ENCODE results near the gene STOM. TPM values are rescaled to one million over a fixed set of nuclear protein-coding genes. Genes with fewer than 3 reads are reported as not detected.

STOM gene
- polyA plus RNA-seq, 4 donors: 66.5 to 81.6 (median 73.0) TPM

DNA sequence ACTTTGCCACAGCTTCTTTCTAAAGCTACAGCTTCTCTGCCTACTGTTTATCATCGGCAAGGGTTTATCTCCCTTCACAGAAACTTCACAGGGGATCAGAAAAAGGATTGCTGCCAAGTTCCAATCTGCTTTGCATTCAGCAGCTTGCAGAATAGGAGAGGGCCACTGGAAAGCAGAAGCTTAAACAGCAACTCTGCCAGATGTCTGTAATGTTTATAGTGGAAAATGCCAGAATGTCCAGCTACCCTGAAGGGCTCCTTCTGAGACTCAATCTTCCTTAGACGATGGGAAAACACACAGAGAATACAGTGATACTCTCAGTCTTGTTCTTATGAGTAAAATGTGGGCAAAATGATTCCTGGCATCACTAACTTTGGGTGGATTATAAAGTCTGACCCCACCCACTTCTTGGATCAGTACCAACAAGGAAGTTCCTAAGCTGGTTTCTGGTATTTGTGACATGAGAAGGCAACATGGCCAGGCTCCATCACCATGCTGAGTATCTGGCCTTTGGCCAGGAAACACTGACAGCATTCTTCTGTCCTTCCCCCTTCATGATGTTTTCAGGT, 19.0 kb downstream of the STOM start:
- DNase-seq (ENCODE audit: low read depth in 4 of 4, low spot score in 2 of 4): no peak

DNA sequence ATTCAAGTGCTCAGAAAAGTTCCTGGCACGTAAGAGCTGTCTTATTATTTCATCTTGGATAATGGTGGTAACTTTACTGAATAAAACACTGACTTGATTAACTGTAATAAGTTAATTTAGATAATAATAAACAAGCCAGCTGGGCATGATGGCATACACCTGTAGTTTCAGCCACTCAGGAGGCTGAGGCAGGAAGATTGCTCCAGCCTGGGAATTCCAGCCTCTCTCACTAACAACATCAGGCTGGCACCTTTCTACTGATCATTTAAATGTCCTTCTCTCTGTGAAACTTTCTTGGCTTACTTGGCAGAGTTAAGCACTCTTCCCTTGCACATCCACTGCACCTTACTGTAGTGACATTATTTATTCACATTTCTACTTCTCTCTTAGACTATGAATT, 20.0 kb downstream of the STOM start:
- no peak for DNase-seq (ENCODE audit: low read depth in 4 of 4, low spot score in 2 of 4)

DNA sequence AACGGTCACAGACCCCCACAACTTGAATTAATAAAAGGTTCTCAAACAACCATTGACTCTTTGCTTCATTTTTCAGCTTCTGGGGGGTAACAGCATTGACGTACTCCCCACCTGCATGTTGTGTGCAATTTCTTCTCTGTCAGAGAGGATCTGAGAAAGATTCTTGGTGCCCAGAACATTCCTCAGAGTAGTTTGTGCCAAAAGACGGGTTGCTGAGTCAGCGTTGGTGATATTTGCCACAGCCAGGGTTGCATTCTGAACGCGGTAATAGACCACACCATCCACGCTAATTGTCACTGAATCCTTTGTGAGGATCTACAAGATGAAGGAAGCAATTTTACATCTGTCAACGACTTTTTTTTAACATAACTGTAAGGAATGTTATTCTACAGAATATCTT, 21.0 kb downstream of the STOM start:
- DNase-seq (ENCODE audit: low read depth in 4 of 4, low spot score in 2 of 4): no peak

- no peak for DNase-seq (ENCODE audit: low read depth in 4 of 4, low spot score in 2 of 4)
Measured at GRCh38 chr9:121348221-121348620, 21.8 kb downstream of the STOM start.

DNA sequence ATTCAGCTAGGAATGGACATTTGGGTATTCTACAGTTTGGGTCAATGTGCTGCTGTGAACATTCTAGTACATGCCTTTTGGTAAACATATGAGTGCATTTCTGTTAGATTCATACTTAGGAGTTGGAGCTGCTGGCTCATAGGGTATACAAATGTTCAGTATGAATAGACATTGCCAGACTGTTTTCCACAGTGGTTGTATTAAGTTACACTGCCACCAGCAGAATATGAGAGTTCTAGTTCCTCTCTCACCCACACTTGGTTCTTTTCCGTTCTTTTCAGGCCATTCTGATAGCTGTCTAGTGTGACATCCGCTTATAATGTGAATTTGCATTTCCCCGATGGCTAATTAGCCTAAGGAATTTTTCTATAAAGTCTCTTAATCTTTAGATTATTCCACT, 25.0 kb downstream of the STOM start:
- DNase-seq (ENCODE audit: low read depth in 4 of 4, low spot score in 2 of 4): no peak

GRCh38 chr9:121344184-121344583, 25.9 kb downstream of the STOM start:
- no peak for DNase-seq (ENCODE audit: low read depth in 4 of 4, low spot score in 2 of 4)

DNA sequence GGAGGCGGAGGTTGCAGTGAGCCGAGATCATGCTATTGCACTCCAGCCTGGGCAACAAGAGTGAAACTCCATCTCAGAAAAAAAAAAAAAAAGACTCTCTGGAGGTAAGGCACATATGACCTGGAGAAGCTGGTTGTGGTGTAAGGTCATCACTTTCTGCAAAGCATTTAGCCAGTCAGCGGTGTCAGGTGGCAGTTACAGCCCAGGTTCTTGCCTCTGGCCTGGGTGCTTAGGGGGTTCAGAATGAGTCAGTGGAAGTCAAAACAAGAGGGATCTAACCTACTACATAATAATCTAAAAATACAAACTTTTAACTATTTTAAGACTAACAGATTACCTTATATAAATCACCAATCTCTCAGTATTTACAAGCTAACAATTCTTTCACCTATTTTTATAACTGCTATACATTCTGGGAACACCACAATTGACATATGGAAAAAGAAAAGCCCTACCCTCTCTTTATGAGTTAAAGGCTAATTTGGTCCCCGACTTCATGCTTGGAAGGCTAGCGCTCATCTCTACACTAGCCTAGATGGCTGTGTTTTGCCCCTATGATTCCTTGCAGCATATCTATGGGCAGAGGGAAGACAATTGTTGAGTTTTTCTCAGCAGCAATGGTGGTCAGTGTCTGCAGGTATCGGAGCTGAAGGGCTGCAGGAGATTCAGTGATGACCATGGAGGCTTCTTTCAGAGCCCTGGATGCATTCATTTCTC, 29.2 kb downstream of the STOM start:
- DNase-seq (ENCODE audit: low read depth in 4 of 4, low spot score in 2 of 4): no peak

DNA sequence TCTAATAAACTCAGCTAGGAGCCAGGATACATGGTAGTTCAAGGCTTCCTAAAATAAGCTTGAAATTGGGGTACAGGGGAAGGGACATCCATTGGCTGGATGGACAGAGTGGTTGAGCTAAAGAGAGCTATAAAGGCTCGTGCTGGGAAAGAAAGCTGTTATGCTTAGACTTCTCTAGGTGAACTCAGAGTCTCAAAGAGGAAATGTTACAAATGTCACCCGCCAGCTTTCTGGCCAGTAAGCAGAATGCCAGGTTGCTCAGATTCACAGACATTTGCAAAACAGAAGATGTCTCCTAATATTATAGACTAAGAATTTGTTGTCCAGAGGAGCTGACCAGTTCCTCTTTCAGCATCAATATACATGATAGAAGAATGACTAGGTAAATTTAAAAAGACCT, 30.6 kb downstream of the STOM start:
- no peak for DNase-seq (ENCODE audit: low read depth in 4 of 4, low spot score in 2 of 4)

GRCh38 chr9:121336665-121337064, 33.4 kb downstream of the STOM start:
- DNase-seq (ENCODE audit: low read depth in 4 of 4, low spot score in 2 of 4): no peak

- DNase-seq (ENCODE audit: low read depth in 4 of 4, low spot score in 2 of 4): no peak
Measured at GRCh38 chr9:121333950-121334773, 35.9 kb downstream of the STOM start.

- no peak for DNase-seq (ENCODE audit: low read depth in 4 of 4, low spot score in 2 of 4)
Measured at GRCh38 chr9:121331992-121332685, 37.9 kb downstream of the STOM start.

- DNase-seq (ENCODE audit: low read depth in 4 of 4, low spot score in 2 of 4): no peak
Measured at GRCh38 chr9:121331549-121331948, 38.5 kb downstream of the STOM start.

GRCh38 chr9:121328876-121329681, 41.0 kb downstream of the STOM start:
- no peak for DNase-seq (ENCODE audit: low read depth in 4 of 4, low spot score in 2 of 4)

- no peak for DNase-seq (ENCODE audit: low read depth in 4 of 4, low spot score in 2 of 4)
Measured at GRCh38 chr9:121328476-121328875, 41.6 kb downstream of the STOM start.

- no peak for DNase-seq (ENCODE audit: low read depth in 4 of 4, low spot score in 2 of 4)
Measured at GRCh38 chr9:121326901-121327613, 43.0 kb downstream of the STOM start.

DNA sequence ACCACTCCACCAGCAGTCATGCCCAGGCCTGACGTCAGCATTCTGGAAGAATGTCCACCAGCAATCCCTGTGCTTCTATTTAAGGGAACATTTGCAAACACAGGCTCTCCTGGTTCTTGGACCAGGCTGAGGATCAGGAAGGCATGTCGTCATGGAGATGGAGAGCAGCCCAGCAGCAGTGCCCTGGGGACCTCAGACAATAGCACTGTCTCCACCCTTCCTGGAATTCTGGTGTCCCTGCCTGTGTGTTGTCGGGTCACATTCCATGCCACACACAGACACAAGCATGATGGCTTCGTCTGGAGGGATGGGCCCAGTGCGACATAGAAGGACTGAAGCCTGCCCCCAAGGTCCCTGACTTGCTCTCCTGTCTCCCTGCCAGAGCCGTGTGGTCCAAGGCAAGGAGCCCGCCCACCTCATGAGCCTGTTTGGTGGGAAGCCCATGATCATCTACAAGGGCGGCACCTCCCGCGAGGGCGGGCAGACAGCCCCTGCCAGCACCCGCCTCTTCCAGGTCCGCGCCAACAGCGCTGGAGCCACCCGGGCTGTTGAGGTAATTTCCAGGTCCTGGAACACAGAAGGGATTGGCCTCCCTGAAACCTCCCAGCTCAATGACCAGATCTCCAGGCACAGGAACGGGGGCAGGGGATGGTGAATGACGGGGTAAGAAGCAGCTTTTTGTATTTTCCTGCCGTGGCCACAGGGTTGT, 43.8 kb downstream of the STOM start:
- DNase-seq (ENCODE audit: low read depth in 4 of 4, low spot score in 2 of 4): no peak

- DNase-seq (ENCODE audit: low read depth in 4 of 4, low spot score in 2 of 4): no peak
Measured at GRCh38 chr9:121325387-121325786, 44.7 kb downstream of the STOM start.

DNA sequence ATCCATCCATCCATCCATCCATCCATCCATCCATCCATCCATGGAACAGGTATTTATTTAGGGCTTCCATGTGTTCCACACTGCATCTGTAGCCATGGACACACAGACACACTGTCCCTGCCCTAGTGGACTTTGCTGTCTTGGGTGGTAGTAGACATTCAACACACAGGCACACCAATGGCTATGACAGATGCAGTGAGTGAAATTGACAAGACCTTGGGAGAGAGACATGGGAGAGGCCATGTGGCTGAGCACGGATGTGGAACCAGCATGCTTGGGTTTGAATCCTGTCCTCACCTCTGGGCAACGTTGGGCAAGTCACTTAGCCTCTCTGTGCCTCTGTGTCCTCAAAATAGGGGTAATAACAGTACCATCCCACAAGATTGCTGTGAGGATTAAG, 45.3 kb downstream of the STOM start:
- no peak for DNase-seq (ENCODE audit: low read depth in 4 of 4, low spot score in 2 of 4)

GRCh38 chr9:121324316-121324715, 45.7 kb downstream of the STOM start:
- no peak for DNase-seq (ENCODE audit: low read depth in 4 of 4, low spot score in 2 of 4)
